NCI-H1694 (cell line): ENCODE data around the gene ANKRD34B.
"Not testable (repeated sequence)": the region's sequence is repeated elsewhere in the genome, so short reads cannot be mapped to it uniquely, and the experiment has no call there.

Experiments
- DNase-seq: peaks from one replicate; lab custom pipeline; 2025; lab: John Stamatoyannopoulos, UW

Gene ANKRD34B

DNA sequence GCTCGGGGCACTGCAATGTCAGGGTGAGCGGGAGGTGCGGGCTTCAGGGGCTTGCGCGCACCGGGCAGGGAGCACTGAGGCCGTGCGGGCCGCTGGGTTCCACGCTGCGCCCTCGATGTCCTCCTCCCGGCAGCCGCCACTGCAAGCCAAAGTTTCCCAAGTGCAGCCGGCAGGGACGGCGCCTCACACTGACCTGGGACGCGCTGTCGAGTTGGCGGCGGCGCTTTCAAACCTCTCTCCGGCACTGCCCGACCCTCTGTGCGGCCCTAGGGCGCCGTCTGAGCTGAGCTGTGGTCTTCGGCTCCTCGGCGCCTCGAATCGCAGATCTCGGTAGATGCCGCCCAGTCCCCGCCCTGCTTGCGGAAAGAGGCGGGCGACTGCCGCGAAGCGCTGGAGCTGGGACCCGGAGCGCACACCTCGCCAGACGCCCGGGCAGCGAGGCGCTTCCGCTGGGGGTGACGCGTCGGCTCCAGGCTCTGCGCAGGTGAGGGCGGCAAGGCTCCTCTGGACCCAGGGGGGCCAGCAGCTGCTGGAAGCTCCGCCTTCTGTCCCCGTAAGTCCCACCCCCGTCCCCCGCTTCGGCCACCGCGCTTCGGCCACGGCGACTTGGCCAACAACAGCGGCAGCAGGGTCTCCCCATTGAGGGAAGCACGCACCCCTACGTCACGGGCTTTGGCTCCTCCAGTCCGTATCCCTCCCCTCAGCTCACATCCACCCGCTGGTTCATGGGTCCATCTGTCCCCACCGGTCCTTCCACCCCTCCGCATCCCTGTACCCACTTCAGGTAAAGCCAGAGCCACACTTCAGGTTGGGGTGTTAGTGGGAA, at the start of gene ANKRD34B:
ANKRD34B (minus strand) TSS at position 320 of the 826 bp plus-strand sequence. CDS start 10,261 bp downstream, outside the sequence.
- peak; percentile 9 for DNase-seq

DNA sequence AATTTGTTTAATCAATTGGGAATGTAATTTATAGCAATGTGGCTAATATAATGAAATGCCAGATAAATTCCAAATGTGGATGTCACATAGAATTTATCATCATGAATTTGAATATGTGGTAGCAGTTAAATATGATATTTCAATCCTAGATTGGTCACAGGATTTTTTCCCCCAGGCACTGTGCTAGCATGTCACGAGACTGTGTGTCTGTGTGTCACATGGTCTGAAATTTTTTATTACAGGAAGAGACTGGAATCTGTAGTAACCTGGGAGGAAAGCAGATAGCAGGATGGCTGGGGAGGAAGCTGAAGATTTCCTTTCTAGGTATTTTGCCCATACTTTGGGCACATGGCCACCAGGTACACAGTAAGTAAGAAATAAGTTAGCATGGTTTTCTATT, 49.0 kb upstream of the ANKRD34B start:
- DNase-seq: no peak

GRCh38 chr5:80618438-80618837, 48.4 kb upstream of the ANKRD34B start:
- DNase-seq: no peak

DNA sequence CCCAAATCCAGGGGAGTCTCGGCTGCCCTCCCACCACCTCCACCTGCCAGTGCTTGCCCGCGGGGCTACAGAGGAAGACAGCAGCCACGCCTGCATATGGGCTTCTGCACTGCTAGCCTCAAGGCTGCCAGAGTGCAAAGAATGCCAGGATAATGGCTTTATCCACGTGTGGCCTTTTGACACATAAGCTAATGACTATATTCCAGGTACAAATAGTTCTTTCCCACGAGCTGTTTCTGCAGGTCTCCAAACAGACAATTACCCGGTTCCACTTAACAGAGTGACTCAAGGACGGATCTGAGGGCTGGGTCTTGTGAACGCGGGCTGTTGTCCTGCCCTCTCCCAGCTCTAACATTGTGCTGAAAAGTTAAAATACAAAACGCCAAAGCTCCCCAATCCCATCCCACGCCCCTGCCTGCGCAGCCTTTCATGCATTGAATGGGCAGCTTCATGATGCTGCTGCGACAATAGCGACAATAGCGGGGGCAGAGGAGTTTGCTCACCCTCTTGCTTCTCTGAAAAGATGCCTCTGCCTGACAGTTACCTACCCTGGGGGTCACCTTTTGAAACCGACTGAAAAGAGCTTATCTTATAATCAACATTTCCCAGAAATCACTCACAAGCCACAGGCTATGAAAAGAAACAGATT, 45.3 kb upstream of the ANKRD34B start:
- no peak for DNase-seq

DNA sequence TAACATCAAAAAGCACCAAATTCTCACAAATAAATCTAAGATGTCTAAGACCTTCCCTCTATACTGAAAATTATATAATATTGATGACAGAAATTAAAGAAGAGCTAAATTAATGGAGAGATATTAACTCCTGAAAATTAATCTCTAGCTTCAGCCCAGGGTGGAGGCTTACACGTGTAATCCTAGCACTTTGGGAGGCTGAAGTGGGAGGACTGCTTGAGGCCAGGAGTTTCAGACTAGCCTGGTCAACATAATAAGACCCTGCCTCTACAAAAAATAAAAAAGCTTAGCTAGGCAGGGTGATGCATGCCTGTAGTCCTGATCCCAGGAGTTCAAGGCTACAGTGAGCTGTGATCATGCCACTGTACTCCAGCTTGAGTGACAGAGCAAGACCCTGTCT, 39.6 kb upstream of the ANKRD34B start:
- DNase-seq: no peak

- no peak for DNase-seq
Measured at GRCh38 chr5:80608731-80609130, 38.7 kb upstream of the ANKRD34B start.

DNA sequence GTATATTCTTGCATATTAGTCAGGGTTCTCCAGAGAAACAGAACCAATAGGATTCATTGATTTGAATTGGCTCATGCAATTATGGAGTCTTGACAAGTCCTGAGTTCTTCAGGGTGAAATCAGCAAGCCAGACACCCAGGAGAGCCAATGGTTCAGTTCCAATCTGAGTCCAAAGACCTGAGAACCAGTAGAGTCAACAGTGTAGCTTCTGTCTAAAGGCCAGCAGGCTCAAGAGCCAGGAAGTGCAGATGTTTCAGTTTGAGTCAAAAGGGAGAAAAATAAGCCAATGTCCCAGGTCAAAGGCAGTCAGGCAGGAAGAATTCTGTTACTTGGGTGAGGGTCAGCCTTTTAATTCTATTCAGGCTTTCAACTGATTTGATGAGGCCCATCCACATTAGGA, 37.8 kb upstream of the ANKRD34B start:
- no peak for DNase-seq

DNA sequence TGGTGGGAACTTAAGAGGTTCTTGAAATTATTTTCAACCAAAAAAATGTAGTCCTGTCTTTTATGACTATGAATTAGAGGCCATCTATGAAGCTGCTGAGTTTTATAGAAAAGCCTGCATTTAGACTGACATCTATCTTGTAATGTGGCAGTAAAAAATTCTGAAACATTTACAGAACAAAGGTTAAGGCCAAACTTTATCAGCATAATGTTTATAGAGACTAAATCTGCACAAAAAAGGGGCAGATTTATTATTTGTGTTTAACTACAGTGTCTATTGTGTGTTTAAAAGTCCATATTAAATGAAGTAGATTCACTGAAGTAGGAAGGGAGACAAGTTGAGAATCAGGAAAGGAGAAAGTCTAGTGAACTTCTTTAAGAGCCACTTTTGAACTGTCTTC, 37.3 kb upstream of the ANKRD34B start:
- DNase-seq: no peak

- no peak for DNase-seq
Measured at GRCh38 chr5:80600943-80601693, 31.0 kb upstream of the ANKRD34B start.

- DNase-seq: no peak
Measured at GRCh38 chr5:80597500-80597899, 27.4 kb upstream of the ANKRD34B start.

- DNase-seq: no peak
Measured at GRCh38 chr5:80594810-80595209, 24.7 kb upstream of the ANKRD34B start.

DNA sequence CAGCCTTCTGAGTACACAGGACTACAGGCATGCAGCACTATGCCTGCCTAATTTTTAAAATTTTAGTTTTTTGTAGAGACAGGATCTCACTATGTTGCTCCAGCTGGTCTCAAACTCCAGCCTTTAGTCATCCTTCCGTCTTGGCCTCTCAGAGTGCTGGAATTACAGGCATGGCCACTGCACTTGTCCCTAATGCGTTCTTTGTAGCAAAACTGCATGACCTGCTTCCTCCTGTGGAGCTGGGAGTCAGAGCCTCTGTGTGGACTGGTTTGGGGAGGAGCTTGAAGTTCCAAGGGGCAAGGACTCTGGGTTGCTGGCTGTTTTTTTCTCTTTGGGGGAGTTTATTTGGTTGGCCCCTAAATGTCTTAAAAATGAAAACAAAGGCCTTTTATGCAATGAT, 22.7 kb upstream of the ANKRD34B start:
- DNase-seq: no peak

GRCh38 chr5:80592105-80592504, 22.0 kb upstream of the ANKRD34B start:
- DNase-seq: no peak

DNA sequence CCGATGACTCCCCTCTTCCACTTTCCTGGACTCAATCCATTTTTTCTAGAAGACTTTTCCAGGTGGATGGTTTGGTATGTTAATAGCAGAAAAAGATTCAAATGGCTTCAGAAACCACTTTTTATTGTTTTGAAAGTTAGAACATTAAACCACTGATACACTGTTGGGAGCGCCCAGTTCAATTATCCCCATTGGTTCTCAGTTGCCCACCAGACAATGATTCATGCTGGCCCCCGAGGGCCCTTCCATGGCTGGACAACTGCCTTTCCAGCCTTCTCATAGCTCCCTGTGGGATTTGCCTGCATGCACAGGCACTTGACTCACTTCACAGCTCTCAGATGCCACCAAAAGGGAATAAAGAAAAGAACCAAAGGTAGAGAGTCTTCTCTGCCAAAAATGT, 21.3 kb upstream of the ANKRD34B start:
- DNase-seq: no peak

DNA sequence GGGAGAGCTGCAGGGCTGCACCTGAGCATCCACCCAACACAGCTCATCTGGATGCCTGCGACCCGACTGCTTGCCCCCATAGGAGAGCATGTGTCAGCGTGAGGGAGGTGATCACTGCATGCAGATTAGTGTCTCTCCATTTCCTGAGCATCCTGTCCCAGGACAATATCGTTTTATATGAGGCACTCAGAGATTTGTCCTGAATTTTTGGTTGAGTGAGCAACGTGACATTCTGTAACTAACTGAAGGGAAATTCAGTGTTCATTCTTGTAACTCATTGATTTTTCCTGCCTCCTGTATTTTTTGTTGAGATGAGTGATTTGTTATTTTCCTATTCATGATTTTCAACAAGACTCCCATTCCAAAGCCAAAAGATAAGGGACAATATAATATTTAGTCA, 20.7 kb upstream of the ANKRD34B start:
- no peak for DNase-seq

- no peak for DNase-seq
Measured at GRCh38 chr5:80588858-80589540, 18.9 kb upstream of the ANKRD34B start.

DNA sequence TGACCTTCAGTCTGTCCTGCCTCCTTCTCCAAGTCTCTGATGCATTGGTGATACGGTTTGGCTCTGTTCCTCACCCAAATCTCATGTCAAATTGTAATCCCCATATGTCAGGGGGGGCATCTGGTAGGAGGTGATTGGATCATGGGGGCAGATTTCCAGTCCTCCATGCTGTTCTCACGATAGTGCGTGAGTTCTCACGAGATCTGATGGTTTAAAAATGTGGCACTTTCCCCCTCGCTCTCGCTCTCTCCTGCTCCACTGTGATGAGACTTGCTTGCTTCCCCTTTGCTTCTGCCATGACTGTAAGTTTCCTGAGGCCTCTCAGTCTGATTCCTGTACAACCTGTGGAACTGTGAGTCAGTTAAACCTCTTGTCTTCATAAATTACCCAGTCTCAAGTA, 14.7 kb upstream of the ANKRD34B start:
- DNase-seq: no peak

DNA sequence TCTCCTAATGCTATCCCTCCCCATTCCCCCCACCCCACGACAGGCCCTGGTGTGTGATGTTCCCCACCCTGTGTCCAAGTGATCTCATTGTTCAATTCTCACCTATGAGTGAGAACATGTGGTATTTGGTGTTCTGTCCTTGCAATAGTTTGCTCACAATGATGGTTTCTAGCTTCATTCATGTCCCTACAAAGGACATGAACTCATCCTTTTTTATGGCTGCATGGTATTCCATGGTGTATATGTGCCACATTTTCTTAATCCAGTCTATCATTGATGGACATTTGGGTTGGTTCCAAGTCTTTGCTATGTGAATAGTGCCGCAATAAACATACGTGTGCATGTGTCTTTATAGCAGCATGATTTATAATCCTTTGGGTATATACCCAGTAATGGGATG, 10.2 kb upstream of the ANKRD34B start:
- DNase-seq: not testable (repeated sequence)

- no peak for DNase-seq
Measured at GRCh38 chr5:80579050-80579449, 9.0 kb upstream of the ANKRD34B start.

DNA sequence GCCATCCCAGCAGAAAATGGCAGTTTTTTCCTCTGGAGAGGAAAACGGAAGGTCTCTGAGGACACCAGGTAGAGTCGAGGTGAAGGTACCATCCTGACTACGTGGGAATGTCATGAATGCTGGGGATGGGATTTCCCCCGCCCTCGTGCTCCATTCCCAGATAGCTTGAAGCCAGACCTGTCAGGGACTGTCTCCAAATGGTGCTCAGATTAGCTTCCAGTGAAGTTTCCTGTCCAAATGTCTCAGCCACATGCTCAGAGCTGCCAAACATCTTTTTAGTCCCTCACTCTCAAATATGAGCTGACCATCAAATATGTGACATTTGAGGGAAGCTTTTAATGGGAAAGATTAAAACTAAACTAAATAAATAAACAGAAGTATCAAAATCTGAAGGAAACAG, 7.6 kb upstream of the ANKRD34B start:
- no peak for DNase-seq

DNA sequence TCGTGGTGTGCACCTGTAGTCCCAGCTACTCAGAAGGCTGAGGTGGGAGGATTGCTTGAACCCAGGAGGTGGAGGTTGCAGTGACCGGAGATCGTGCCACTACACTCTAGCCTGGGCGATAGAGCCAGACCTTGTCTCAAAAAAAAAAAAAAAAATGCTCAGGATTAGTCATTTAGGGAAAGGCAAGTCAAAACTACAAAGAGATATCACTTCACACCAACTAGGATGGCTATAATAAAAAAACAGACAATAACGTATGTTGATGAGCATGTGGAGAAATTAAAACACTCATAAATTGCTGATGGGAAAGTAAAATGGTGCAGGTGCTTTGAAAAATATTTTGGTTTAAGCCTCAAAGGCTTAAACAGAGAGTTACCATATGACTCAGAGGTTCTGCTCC, 6.3 kb upstream of the ANKRD34B start:
- DNase-seq: no peak

DNA sequence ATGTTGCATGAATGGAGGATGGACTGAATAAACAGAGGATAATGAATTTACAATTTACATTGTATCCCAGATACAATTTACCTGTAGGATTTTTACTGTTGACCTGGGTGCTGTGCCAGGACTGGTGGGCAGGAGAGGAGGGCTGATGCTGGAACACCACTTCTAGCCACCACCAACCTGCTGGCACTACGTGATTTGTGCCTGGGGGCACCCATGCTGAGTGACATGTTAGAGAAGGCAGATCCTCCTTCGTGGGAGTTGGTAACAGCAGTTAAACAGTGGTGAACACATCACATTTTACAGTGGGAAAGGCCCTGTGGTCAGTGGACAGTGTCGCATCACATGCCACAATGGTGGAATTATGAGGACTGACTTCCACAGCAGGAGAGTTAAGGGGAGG, 3.0 kb upstream of the ANKRD34B start:
- no peak for DNase-seq
